Measurements from ENCODE around the gene DMRTB1. TPM values are rescaled to one million over a fixed set of nuclear protein-coding genes. Genes with fewer than 3 reads are reported as not detected.

The DMRTB1 gene
- total and polyA plus RNA-seq, 2 of the 8 experiments (the other 6 are each of a cell fraction or from before 2014, with no cell fraction given), result 0.06 to 0.35 TPM

DNA sequence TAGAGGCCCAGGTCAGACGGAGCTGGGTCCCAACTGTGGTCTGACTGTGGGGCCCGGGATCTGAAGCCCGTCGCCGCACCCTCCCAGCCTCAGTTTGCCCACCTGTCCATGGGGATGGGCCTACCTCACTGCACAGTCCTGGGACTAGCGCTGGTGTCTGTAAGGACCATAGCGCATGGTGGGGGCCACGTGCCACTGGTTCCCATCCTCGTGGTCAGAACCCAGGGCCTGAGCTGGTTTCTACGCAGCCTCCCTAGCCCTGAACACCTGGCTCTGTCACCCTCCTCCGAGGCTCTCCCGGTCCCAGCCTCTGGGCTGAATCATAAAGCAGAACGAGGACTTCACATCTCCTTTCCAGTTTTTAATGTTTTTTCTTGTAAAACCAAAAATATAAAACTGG is 46.7 kb downstream of the DMRTB1 start (continued):
- TF ChIP-seq, protein P1, sequence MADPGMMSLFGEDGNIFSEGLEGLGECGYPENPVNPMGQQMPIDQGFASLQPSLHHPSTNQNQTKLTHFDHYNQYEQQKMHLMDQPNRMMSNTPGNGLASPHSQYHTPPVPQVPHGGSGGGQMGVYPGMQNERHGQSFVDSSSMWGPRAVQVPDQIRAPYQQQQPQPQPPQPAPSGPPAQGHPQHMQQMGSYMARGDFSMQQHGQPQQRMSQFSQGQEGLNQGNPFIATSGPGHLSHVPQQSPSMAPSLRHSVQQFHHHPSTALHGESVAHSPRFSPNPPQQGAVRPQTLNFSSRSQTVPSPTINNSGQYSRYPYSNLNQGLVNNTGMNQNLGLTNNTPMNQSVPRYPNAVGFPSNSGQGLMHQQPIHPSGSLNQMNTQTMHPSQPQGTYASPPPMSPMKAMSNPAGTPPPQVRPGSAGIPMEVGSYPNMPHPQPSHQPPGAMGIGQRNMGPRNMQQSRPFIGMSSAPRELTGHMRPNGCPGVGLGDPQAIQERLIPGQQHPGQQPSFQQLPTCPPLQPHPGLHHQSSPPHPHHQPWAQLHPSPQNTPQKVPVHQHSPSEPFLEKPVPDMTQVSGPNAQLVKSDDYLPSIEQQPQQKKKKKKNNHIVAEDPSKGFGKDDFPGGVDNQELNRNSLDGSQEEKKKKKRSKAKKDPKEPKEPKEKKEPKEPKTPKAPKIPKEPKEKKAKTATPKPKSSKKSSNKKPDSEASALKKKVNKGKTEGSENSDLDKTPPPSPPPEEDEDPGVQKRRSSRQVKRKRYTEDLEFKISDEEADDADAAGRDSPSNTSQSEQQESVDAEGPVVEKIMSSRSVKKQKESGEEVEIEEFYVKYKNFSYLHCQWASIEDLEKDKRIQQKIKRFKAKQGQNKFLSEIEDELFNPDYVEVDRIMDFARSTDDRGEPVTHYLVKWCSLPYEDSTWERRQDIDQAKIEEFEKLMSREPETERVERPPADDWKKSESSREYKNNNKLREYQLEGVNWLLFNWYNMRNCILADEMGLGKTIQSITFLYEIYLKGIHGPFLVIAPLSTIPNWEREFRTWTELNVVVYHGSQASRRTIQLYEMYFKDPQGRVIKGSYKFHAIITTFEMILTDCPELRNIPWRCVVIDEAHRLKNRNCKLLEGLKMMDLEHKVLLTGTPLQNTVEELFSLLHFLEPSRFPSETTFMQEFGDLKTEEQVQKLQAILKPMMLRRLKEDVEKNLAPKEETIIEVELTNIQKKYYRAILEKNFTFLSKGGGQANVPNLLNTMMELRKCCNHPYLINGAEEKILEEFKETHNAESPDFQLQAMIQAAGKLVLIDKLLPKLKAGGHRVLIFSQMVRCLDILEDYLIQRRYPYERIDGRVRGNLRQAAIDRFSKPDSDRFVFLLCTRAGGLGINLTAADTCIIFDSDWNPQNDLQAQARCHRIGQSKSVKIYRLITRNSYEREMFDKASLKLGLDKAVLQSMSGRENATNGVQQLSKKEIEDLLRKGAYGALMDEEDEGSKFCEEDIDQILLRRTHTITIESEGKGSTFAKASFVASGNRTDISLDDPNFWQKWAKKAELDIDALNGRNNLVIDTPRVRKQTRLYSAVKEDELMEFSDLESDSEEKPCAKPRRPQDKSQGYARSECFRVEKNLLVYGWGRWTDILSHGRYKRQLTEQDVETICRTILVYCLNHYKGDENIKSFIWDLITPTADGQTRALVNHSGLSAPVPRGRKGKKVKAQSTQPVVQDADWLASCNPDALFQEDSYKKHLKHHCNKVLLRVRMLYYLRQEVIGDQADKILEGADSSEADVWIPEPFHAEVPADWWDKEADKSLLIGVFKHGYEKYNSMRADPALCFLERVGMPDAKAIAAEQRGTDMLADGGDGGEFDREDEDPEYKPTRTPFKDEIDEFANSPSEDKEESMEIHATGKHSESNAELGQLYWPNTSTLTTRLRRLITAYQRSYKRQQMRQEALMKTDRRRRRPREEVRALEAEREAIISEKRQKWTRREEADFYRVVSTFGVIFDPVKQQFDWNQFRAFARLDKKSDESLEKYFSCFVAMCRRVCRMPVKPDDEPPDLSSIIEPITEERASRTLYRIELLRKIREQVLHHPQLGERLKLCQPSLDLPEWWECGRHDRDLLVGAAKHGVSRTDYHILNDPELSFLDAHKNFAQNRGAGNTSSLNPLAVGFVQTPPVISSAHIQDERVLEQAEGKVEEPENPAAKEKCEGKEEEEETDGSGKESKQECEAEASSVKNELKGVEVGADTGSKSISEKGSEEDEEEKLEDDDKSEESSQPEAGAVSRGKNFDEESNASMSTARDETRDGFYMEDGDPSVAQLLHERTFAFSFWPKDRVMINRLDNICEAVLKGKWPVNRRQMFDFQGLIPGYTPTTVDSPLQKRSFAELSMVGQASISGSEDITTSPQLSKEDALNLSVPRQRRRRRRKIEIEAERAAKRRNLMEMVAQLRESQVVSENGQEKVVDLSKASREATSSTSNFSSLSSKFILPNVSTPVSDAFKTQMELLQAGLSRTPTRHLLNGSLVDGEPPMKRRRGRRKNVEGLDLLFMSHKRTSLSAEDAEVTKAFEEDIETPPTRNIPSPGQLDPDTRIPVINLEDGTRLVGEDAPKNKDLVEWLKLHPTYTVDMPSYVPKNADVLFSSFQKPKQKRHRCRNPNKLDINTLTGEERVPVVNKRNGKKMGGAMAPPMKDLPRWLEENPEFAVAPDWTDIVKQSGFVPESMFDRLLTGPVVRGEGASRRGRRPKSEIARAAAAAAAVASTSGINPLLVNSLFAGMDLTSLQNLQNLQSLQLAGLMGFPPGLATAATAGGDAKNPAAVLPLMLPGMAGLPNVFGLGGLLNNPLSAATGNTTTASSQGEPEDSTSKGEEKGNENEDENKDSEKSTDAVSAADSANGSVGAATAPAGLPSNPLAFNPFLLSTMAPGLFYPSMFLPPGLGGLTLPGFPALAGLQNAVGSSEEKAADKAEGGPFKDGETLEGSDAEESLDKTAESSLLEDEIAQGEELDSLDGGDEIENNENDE (IDR thresholded peaks at IDR 0.05; ENCODE audit: insufficient replicate concordance, low read length), result no peak
- TF ChIP-seq NANOG (IDR thresholded peaks at IDR 0.05; ENCODE audit: insufficient read depth, low read depth, low read length, poor library complexity, severe bottlenecking) (no peak), EZH2 (IDR thresholded peaks at IDR 0.05; ENCODE audit: low read depth, low read length, severe bottlenecking) (no peak), YY1 (IDR thresholded peaks at IDR 0.05; ENCODE audit: low read depth, low read length) (no peak), GABPA (IDR thresholded peaks at IDR 0.05; ENCODE audit: borderline replicate concordance, insufficient read depth, low read length) (no peak), JUND (IDR thresholded peaks at IDR 0.05; ENCODE audit: low read length) (no peak), TAF7 (optimal IDR thresholded peaks at IDR 0.05; ENCODE audit: borderline replicate concordance, low read depth, low read length) (no peak), SIX5 (IDR thresholded peaks at IDR 0.05; ENCODE audit: low read depth, low read length) (no peak)
- TF ChIP-seq, protein P2, sequence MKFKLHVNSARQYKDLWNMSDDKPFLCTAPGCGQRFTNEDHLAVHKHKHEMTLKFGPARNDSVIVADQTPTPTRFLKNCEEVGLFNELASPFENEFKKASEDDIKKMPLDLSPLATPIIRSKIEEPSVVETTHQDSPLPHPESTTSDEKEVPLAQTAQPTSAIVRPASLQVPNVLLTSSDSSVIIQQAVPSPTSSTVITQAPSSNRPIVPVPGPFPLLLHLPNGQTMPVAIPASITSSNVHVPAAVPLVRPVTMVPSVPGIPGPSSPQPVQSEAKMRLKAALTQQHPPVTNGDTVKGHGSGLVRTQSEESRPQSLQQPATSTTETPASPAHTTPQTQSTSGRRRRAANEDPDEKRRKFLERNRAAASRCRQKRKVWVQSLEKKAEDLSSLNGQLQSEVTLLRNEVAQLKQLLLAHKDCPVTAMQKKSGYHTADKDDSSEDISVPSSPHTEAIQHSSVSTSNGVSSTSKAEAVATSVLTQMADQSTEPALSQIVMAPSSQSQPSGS (IDR thresholded peaks at IDR 0.05; ENCODE audit: low read length), result no peak
